Stimulated activated CD4-positive, alpha-beta T cell treated with anti-CD3 and anti-CD28 coated beads, Interleukin-1b, Interleukin-23, amount 100 ng/mL, for 24 hours (primary cell): ENCODE results near the gene SIGLECL1.

ENCODE experiments used
- DNase-seq, 4 experiments: peaks; one replicate each; pipeline ENCODE4 v3.0.0-alpha.2; 2020; ENCODE audit warnings: low read depth in 4 of 4, low spot score in 1 of 4

SIGLECL1 gene

GRCh38 chr19:51295382-51296126 is 44.7 kb downstream of the SIGLECL1 start:
- no peak for DNase-seq

- DNase-seq = no peak
Measured at GRCh38 chr19:51296336-51297093, 45.6 kb downstream of the SIGLECL1 start.

GRCh38 chr19:51297406-51297805 is 46.5 kb downstream of the SIGLECL1 start:
- no peak for DNase-seq

- DNase-seq = no peak
Measured at GRCh38 chr19:51301266-51301665, 50.4 kb downstream of the SIGLECL1 start.

DNA sequence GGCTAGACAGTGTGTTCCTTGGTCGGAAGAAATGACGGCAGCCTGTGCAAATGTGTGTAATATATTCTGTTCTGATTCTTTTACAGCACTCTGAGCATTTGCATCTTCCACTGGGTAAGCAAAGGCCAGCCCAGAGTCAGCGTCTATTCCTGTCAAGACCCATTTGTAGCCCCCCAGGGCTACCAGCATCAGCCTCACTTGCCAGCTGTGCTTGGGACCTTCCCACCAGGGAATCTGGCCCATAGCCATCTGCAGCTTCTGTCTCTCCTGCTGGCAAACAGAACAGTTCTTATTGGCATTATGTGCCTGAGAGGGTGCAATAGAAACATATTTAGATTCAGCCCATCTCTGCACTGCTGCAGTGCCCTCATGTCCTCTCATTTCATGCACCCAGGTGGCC is 54.6 kb downstream of the SIGLECL1 start:
- no peak for DNase-seq

- no peak for DNase-seq
Measured at GRCh38 chr19:51311351-51312257, 60.7 kb downstream of the SIGLECL1 start, which contains the start of gene IGLON5. Gene IGLON5 (plus strand): TSS chr19:51311644. CDS start chr19:51311848, 204 bp downstream.

DNA sequence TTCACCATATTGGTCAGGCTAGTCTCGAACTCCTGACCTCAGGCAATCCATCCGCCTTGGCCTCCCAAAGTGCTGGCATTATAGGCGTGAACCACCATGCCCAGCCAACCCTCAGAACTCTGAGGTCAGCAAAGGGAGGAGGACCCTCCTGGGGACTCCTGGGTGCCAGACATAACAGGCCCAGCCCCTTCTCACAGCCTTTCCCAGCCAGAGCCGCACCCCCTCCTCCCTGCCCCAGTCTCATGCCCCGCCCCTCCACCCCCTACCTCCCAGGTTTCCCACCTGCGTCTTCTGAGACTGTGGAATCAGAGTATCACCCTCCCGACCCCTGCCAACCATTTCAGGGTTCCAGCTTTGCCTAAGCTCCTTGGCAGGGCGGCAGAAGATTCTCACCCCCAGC is 65.8 kb downstream of the SIGLECL1 start:
- DNase-seq = no peak

DNA sequence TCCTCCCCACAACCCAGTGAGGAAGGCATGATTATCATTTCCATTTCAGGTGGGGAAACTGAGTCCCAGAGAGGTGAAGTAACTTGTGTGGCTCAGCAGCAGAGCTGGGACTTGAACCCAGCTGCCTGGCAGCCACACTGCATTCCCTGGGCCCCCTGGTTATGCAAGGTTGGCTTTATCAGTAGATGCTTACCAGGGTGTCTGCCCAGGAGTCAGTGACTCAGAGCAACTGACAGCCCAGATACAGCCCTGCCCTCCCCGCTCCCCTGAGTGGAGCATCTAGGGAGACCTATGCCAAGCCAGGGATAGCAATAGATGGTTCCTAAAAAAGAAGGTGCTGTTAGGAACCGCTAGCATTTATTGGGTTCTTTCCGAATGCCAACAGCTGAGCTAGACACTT is 66.5 kb downstream of the SIGLECL1 start:
- DNase-seq = no peak

DNA sequence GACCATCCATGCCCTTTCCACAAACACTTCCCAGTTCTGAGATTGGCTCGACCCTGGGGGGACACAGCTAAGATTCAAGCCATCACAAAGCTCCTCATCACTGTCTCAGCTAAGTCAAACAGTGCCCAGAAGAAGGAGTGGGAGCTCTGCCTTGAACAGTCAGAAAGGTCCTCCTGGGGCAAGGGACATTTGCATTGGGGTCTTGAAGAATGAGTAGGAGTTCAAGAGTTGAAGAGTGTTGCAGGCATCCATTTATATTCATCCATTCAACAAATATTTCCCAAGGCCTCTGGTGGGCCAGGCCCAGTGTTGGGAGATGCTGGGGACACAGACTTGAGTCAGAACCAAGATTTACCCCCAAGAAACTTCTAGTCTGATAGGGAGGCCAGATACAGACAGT is 67.1 kb downstream of the SIGLECL1 start:
- DNase-seq = no peak
